Transverse colon (tissue), 3 donors: ENCODE results near the gene LDB2.

Experiments used
- CTCF ChIP-seq, 5 experiments: fragments of 200-600 bp in 3 of 5; fragments of 450-650 bp in 2 of 5; sonication (generic) in 3 of 5; IDR thresholded peaks; 1 replicate in 2 of 5; 2 replicates in 3 of 5; pipeline ENCODE4 v1.5.1; 2016 to 2017; ENCODE audit warnings: antibody characterized with exemption in 5 of 5, inconsistent platforms in 3 of 5, mild to moderate bottlenecking in 2 of 5, moderate library complexity in 1 of 5
- POLR2A ChIP-seq: fragments of 450-650 bp; IDR thresholded peaks from one replicate; pipeline ENCODE4 v1.6.1; 2016; ENCODE audit warnings: antibody characterized with exemption, mild to moderate bottlenecking, moderate library complexity

- no peak for TF ChIP-seq POLR2A
- TF ChIP-seq CTCF (IDR thresholded peaks at IDR 0.05), result no peak
Measured at GRCh38 chr4:16827045-16827444, 71.4 kb downstream of the LDB2 start.
